NCI-H2081 treated with DMSO at 0.1 percent for 48 hours (cell line): Measurements from ENCODE around the gene MYH14.
A peak's percentile ranks its signal among the peaks of the same experiment; 100 is the strongest.
"Not testable (repeated sequence)": the region's sequence is repeated elsewhere in the genome, so short reads cannot be mapped to it uniquely, and the experiment has no call there.

Experiments
- DNase-seq: peaks from one replicate; lab custom pipeline; 2025; lab: John Stamatoyannopoulos, UW

The MYH14 gene

GRCh38 chr19:50332244-50333038, 129.0 kb downstream of the MYH14 start:
- DNase-seq: no peak

- DNase-seq: no peak
Measured at GRCh38 chr19:50333235-50333736, 129.9 kb downstream of the MYH14 start.

- no peak for DNase-seq
Measured at GRCh38 chr19:50333737-50334617, 130.6 kb downstream of the MYH14 start.

- no peak for DNase-seq
Measured at GRCh38 chr19:50334741-50335421, 131.5 kb downstream of the MYH14 start.

GRCh38 chr19:50337031-50337430, 133.6 kb downstream of the MYH14 start:
- DNase-seq: not testable (repeated sequence)

- no peak for DNase-seq
Measured at GRCh38 chr19:50340331-50340730, 136.9 kb downstream of the MYH14 start.

- DNase-seq: no peak
Measured at GRCh38 chr19:50341091-50341564, 137.7 kb downstream of the MYH14 start.

- DNase-seq: no peak
Measured at GRCh38 chr19:50344661-50345318, 141.4 kb downstream of the MYH14 start.

GRCh38 chr19:50347089-50347581, 143.7 kb downstream of the MYH14 start:
- not testable (repeated sequence) for DNase-seq

- DNase-seq: no peak
Measured at GRCh38 chr19:50349277-50350057, 146.0 kb downstream of the MYH14 start.

GRCh38 chr19:50352242-50352641, 148.8 kb downstream of the MYH14 start:
- no peak for DNase-seq

GRCh38 chr19:50353487-50353880, 150.1 kb downstream of the MYH14 start:
- DNase-seq: not testable (repeated sequence)

- DNase-seq: no peak
Measured at GRCh38 chr19:50356691-50357177, 153.3 kb downstream of the MYH14 start.

GRCh38 chr19:50357178-50358100, 154.0 kb downstream of the MYH14 start:
- peak; percentile 5 for DNase-seq

GRCh38 chr19:50358483-50359327, 155.3 kb downstream of the MYH14 start:
- no peak for DNase-seq

- DNase-seq: no peak
Measured at GRCh38 chr19:50359328-50359818, 156.0 kb downstream of the MYH14 start.
